ENCODE results near the gene EGLN2. TPM values are rescaled to one million over a fixed set of nuclear protein-coding genes. Genes with fewer than 3 reads are reported as not detected.
"Not testable (repeated sequence)": the region's sequence is repeated elsewhere in the genome, so short reads cannot be mapped to it uniquely, and the experiment has no call there.

The EGLN2 gene
- total RNA-seq, 1 donor: 70.8 TPM

- H3K4me3 ChIP-seq (ENCODE audit: low read depth, low read length): peak overlapping the region; percentile 41
- DNase-seq (ENCODE audit: low read depth): no peak
- TF ChIP-seq CTCF (IDR thresholded peaks at IDR 0.05; ENCODE audit: insufficient read depth, low read depth, low read length): no peak
Observed at GRCh38 chr19:40811478-40812341, 12.7 kb downstream of the EGLN2 start.

- H3K4me3 ChIP-seq (ENCODE audit: low read depth, low read length); DNase-seq (ENCODE audit: low read depth): not testable (repeated sequence)
Observed at GRCh38 chr19:40812571-40812970, 13.6 kb downstream of the EGLN2 start.

GRCh38 chr19:40813182-40813581, 14.2 kb downstream of the EGLN2 start:
- peak; percentile 33 for DNase-seq (ENCODE audit: low read depth)
- no peak overlapping the region for H3K4me3 ChIP-seq (ENCODE audit: low read depth, low read length)
- TF ChIP-seq CTCF (IDR thresholded peaks at IDR 0.05; ENCODE audit: insufficient read depth, low read depth, low read length): no peak

GRCh38 chr19:40815223-40815622, 16.2 kb downstream of the EGLN2 start:
- no peak for TF ChIP-seq CTCF (IDR thresholded peaks at IDR 0.05; ENCODE audit: insufficient read depth, low read depth, low read length)
- no peak overlapping the region for H3K4me3 ChIP-seq (ENCODE audit: low read depth, low read length)

GRCh38 chr19:40818480-40819399, 19.7 kb downstream of the EGLN2 start:
- peak; percentile 26 for TF ChIP-seq CTCF (IDR thresholded peaks at IDR 0.05; ENCODE audit: insufficient read depth, low read depth, low read length)
- not testable (repeated sequence) for H3K4me3 ChIP-seq (ENCODE audit: low read depth, low read length)
- DNase-seq (ENCODE audit: low read depth): peak; percentile 74

More at GRCh38 chr19:40815223-40815622, 16.2 kb downstream of the EGLN2 start:
- DNase-seq (ENCODE audit: low read depth): no peak

- not testable (repeated sequence) for H3K4me3 ChIP-seq (ENCODE audit: low read depth, low read length)
- peak; percentile 61 for DNase-seq (ENCODE audit: low read depth)
- TF ChIP-seq CTCF (IDR thresholded peaks at IDR 0.05; ENCODE audit: insufficient read depth, low read depth, low read length): peak; percentile 70
Observed at GRCh38 chr19:40819479-40820234, 20.7 kb downstream of the EGLN2 start.

Data from fibroblast of villous mesenchyme (primary cell).